Tibial artery (tissue), 4 donors: ENCODE measurements around the gene MSL1.

Experiments used
- DNase-seq, 2 donors: peaks; one replicate each; pipeline ENCODE4 v3.0.0-alpha.2; 2019
- H3K27ac ChIP-seq, 2 donors: fragments of 200-600 bp; sonication (generic) in 1 of 2; 1 replicate in 1 of 2; 2 replicates in 1 of 2; pipeline ENCODE4 v1.5.1; 2018 to 2019; ENCODE audit warnings: mild to moderate bottlenecking in 1 of 2
- H3K27me3 ChIP-seq, 2 donors: fragments of 200-600 bp; sonication (generic) in 1 of 2; one replicate each; pipeline versions ENCODE4 v1.5.1 to v1.6.0; 2016 to 2019
- H3K36me3 ChIP-seq, 3 donors: fragments of 200-600 bp; sonication (generic) in 2 of 3; one replicate each; pipeline ENCODE4 v1.5.1; 2016 to 2019; ENCODE audit warnings: mild to moderate bottlenecking in 2 of 3
- H3K4me1 ChIP-seq, 4 donors: fragments of 200-600 bp; sonication (generic) in 2 of 4; 1 replicate in 3 of 4; 2 replicates in 1 of 4; pipeline ENCODE4 v1.5.1; 2016 to 2019
- H3K4me3 ChIP-seq, 2 donors: fragments of 200-600 bp; sonication (generic) in 1 of 2; 1 replicate in 1 of 2; 2 replicates in 1 of 2; pipeline ENCODE4 v1.5.1; 2018 to 2019; ENCODE audit warnings: mild to moderate bottlenecking in 2 of 2
- H3K9me3 ChIP-seq, 3 donors: fragments of 200-600 bp; sonication (generic) in 1 of 3; one replicate each; pipeline ENCODE4 v1.5.1; 2016 to 2019
- intact Hi-C: fragments of 100-400 bp; cut with DNase I; formaldehyde crosslinking; loops from one replicate; pipeline ENCODE4 v1.15.0; 2023; ENCODE audit warnings: low total_unique reads
- TF ChIP-seq, protein P1 (sequence below), 2 experiments: fragments of 200-600 bp in 1 of 2; fragments of 450-650 bp in 1 of 2; IDR thresholded peaks; one replicate each; pipeline ENCODE4 v1.5.1; 2017 to 2019; ENCODE audit warnings: antibody characterized with exemption in 2 of 2, mild to moderate bottlenecking in 1 of 2, moderate library complexity in 1 of 2

Gene MSL1

DNA sequence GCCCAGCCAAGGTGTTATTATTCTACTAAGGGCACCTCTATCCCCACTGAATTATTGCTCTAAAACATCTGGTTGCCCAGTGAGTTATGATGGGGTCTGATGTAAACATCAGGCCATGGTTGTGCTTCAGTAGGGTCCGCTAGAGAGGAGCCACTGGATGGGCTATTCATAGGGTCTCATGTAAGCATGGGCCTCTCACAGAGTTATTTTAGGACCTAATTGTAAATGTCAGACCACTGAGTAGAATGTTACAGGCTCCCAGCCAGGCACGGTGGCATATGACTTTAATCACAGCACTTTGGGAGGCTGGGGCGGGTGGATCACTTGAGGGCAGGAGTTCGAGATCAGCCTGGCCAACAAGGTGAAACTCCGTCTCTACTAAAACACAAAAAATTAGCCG lies 60.8 kb downstream of the MSL1 start:
- Histone ChIP-seq H3K36me3 (no peaks in the 10 kb centered on the region), H3K4me3 (no peak overlapping the region), H3K9me3 (no peaks in the 10 kb centered on the region), H3K27me3 (no peaks in the 10 kb centered on the region), H3K27ac (no peak overlapping the region), H3K4me1 (peaks cover 0 to 14% (median 4%) of the 10 kb centered on the region in 4 donors)
- no peak for DNase-seq
- TF ChIP-seq, protein P1, sequence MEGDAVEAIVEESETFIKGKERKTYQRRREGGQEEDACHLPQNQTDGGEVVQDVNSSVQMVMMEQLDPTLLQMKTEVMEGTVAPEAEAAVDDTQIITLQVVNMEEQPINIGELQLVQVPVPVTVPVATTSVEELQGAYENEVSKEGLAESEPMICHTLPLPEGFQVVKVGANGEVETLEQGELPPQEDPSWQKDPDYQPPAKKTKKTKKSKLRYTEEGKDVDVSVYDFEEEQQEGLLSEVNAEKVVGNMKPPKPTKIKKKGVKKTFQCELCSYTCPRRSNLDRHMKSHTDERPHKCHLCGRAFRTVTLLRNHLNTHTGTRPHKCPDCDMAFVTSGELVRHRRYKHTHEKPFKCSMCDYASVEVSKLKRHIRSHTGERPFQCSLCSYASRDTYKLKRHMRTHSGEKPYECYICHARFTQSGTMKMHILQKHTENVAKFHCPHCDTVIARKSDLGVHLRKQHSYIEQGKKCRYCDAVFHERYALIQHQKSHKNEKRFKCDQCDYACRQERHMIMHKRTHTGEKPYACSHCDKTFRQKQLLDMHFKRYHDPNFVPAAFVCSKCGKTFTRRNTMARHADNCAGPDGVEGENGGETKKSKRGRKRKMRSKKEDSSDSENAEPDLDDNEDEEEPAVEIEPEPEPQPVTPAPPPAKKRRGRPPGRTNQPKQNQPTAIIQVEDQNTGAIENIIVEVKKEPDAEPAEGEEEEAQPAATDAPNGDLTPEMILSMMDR (IDR thresholded peaks at IDR 0.05): no peak
- intact Hi-C loops: no loop called here
